Aorta (tissue), 5 donors: ENCODE measurements around the gene TYMP. TPM values are rescaled to one million over a fixed set of nuclear protein-coding genes. Genes with fewer than 3 reads are reported as not detected.
"Not testable (repeated sequence)": the region's sequence is repeated elsewhere in the genome, so short reads cannot be mapped to it uniquely, and the experiment has no call there.

Experiments
- ATAC-seq: fragments of 200-7000 bp; cut with Tn5 transposase; one replicate; pipeline ENCODE4 v1.9.1; 2022; ENCODE audit warnings: moderate library complexity; ENCODE audit not compliant: low FRiP score
- DNase-seq, 2 donors: peaks; one replicate each; pipeline ENCODE4 v3.0.0-alpha.2; 2020
- H3K27ac ChIP-seq, 2 donors: one replicate each; pipeline ENCODE4 v1.5.1; 2013; ENCODE audit warnings: low read length in 2 of 2, mild to moderate bottlenecking in 2 of 2, moderate library complexity in 2 of 2, control low read depth in 1 of 2, inconsistent platforms in 1 of 2, low read depth in 1 of 2
- H3K27me3 ChIP-seq, 2 donors: one replicate each; pipeline ENCODE4 v1.6.1; 2013; ENCODE audit warnings: control low read depth in 1 of 2, low read length in 1 of 2, mild to moderate bottlenecking in 1 of 2, moderate library complexity in 1 of 2; ENCODE audit not compliant: insufficient read depth in 2 of 2, control insufficient read depth in 1 of 2
- H3K36me3 ChIP-seq, 2 donors: one replicate each; pipeline ENCODE4 v1.6.1; 2013; ENCODE audit warnings: control low read depth in 1 of 2, low read length in 1 of 2, mild to moderate bottlenecking in 1 of 2; ENCODE audit not compliant: insufficient read depth in 2 of 2, control insufficient read depth in 1 of 2
- H3K4me1 ChIP-seq, 2 donors: one replicate each; pipeline ENCODE4 v1.6.1; 2013; ENCODE audit warnings: low read length in 2 of 2, control low read depth in 1 of 2, mild to moderate bottlenecking in 1 of 2, moderate library complexity in 1 of 2; ENCODE audit not compliant: insufficient read depth in 2 of 2, control insufficient read depth in 1 of 2
- H3K4me3 ChIP-seq, 2 donors: one replicate each; pipeline ENCODE4 v1.5.1; 2013; ENCODE audit warnings: low read length in 2 of 2, control low read depth in 1 of 2, mild to moderate bottlenecking in 1 of 2
- H3K9me3 ChIP-seq: one replicate; pipeline ENCODE4 v1.6.1; 2013; ENCODE audit warnings: mild to moderate bottlenecking, low read length; ENCODE audit not compliant: control insufficient read depth
- WGBS, 2 donors: extraction: QIAGEN DNeasy Blood & Tissue Kit; methylation state at CpG; one replicate each; pipeline ENCODE4 v1.1.7; 2013; 5-methylcytosine and 5-hydroxymethylcytosine counted together
- intact Hi-C, 2 donors: fragments of 100-400 bp; cut with DNase I; formaldehyde crosslinking; loops; one replicate each; pipeline versions ENCODE4 v1.14.2 to v1.15.0; 2022
- polyA plus RNA-seq, 2 donors: library from polyadenylated mRNA; stranded (reverse); fragments of 200-250 nt; gene quantifications; one replicate each; pipeline ENCODE4 v1.2.3, GENCODE V29; 2013
- total RNA-seq, 2 donors: library from RNA; stranded (reverse); fragmentation: NEBNext Ultra II Directional; extraction: Animal tissue kit (Norgen Biotek cat#: 25700); gene quantifications; one replicate each; pipeline ENCODE4 v1.2.1, GENCODE V29; 2021
- donor health status: healthy with polysubstance abuse.
- donor health status: Bipolar disorder and iron deficiency.
- donor health status: DM: no; HTN: no; CAD: no.
- donor health status: DM: no; HTN: no; CAD: no.
- donor health status: DM: yes; HTN: yes; CAD: no.

TYMP gene
- total and polyA plus RNA-seq, 4 donors: 37.7 to 99.2 (median 57.7) TPM

- DNase-seq (peak in 1 of 2 donors; percentile 27), ATAC-seq (no peak)
- H3K4me3 ChIP-seq: no peak overlapping the region
- no peaks in the 10 kb centered on the region for H3K27me3 ChIP-seq
- WGBS, 2 donors: 89 to 91% methylated on average over 7 of the region's 8 CpGs
- H3K27ac ChIP-seq: no peak overlapping the region
- H3K4me1 ChIP-seq: no peaks in the 10 kb centered on the region
- no peaks in the 10 kb centered on the region for H3K36me3 ChIP-seq
- intact Hi-C loops: no loop called here
- H3K9me3 ChIP-seq: no peaks in the 10 kb centered on the region
Measured at GRCh38 chr22:50535113-50535512, 5.3 kb upstream of the TYMP start.

- H3K36me3 ChIP-seq, H3K4me1 ChIP-seq, H3K27ac ChIP-seq, H3K9me3 ChIP-seq, ATAC-seq, H3K4me3 ChIP-seq, H3K27me3 ChIP-seq, intact Hi-C loops: not testable (repeated sequence)
- DNase-seq: peak; percentile 62 to 82
- 56 to 62% methylated on average over 21 of the region's 21 CpGs for WGBS, 2 donors
Measured at GRCh38 chr22:50533856-50534711, 4.3 kb upstream of the TYMP start.

GRCh38 chr22:50532824-50533796 is 3.3 kb upstream of the TYMP start:
- DNase-seq (peak in 1 of 2 donors; percentile 51), ATAC-seq (no peak)
- no peaks in the 10 kb centered on the region for H3K27me3 ChIP-seq
- 75 to 79% methylated on average over 19 of the region's 19 CpGs for WGBS, 2 donors
- no peak overlapping the region for H3K4me3 ChIP-seq
- no peaks in the 10 kb centered on the region for H3K9me3 ChIP-seq
- no peaks in the 10 kb centered on the region for H3K4me1 ChIP-seq
- H3K27ac ChIP-seq: no peak overlapping the region
- H3K36me3 ChIP-seq: no peaks in the 10 kb centered on the region
- intact Hi-C loops: no loop called here

DNA sequence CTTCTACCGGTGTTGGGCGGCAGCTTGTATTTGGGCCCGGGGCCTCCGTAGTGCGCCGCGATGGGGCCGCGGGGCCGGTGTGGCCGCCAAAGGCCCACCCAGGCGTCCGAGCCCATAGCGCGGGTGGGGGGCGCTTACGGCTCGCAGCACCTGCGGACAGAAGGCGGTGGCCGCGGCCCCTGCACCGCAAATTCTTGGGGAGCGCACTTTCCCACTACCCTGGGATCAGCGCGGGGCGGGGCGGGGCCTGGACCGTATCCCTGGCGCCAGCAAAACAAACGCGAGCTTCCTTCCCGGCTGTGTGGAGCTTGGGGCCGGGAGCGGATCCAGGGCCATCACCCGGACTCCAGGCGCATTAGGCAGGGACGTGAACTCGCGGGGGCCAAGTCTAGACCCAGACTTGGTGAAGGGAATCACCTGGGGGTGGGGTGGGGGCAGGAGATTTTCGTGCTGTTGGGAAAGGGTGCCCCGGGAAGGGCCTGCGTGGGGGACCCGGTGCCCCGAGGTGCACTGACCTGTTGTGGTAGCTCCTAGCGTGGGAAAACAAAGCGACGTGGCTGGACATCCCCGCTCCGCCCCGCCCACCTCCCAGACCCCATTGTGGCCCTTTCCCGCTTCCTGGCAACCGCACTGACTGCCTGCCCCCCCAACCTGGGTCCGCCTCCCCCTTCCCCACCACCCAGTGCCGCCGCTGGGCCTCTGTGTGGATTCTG is 2.3 kb upstream of the TYMP start:
- ATAC-seq (peak; percentile 72), DNase-seq (peak; percentile 90 to 92)
- WGBS, 2 donors: 2 to 3% methylated on average over 44 to 56 of the region's 56 CpGs
- no peaks in the 10 kb centered on the region for H3K9me3 ChIP-seq
- H3K36me3 ChIP-seq: no peaks in the 10 kb centered on the region
- intact Hi-C loops: no loop called here
- no peaks in the 10 kb centered on the region for H3K27me3 ChIP-seq
- H3K4me1 ChIP-seq: no peaks in the 10 kb centered on the region
- peak overlapping the region in 1 of 2 donors; percentile 18 for H3K4me3 ChIP-seq
- no peak overlapping the region for H3K27ac ChIP-seq

DNA sequence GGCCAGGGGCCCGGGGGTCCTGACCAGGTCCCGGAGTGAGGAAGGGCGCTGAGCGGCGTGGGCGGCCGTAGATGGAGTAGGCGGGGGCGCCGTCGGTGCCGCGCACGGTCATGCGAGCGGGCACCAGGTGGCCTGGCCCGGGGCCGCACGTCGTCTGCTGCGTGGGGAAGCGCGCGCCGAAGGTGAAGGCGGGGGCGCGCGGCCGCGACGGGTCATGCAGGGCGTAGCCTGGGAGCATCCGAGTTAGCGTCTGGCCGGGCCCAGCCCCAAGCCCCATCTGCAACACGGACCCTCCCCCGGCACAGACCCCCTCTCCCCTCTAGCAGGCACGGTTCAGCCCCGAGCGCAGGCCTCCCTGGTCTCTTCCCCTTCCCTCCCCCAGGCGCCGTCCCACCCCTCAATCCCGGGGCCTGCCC is 1.7 kb upstream of the TYMP start:
- DNase-seq: peak; percentile 83 to 86
- ATAC-seq: peak; percentile 44
- Histone ChIP-seq H3K4me3 (peak overlapping the region in 1 of 2 donors; percentile 18), H3K4me1 (no peaks in the 10 kb centered on the region), H3K27me3 (no peaks in the 10 kb centered on the region), H3K9me3 (no peaks in the 10 kb centered on the region), H3K36me3 (no peaks in the 10 kb centered on the region), H3K27ac (no peak overlapping the region)
- intact Hi-C loops: no loop called here
- 1 to 2% methylated on average over 40 to 44 of the region's 44 CpGs for WGBS, 2 donors

DNA sequence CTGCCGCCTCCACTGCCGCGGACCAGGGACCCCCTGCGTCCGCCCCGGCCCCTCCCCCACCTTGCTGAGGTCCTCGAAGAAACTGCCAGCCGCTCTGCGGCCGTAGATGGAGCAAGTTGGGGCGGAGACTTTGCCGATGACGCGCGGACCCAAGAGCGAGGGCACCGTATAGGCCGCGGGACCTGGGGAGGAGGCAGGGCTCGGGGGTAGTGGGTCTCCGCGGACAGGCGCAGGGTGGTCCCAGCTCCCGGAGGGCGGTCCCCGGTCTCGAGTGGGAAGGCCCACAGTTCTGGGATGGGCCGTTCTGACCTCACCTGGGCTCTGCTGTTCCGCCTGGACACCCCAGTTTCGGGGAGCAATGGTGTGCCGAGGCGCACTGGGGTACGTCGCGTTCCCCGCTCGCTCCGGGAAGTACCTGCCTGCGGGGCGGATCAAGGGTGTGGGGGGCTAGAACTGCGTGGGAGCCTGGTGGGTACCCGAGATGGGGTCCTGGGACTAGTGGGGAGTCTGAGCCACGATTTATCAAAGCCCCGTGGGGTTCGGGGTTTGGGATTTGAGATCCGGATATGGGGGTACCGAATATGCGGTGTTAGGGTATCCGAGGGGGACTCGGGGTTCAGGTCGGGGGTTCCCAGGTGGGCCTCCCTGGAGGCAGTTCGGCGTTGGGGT is 1.2 kb upstream of the TYMP start:
- intact Hi-C loops: no loop called here
- 6 to 7% methylated on average over 53 of the region's 53 CpGs for WGBS, 2 donors
- no peaks in the 10 kb centered on the region for H3K27me3 ChIP-seq

GRCh38 chr22:50530580-50530876 is 716 bp upstream of the TYMP start:
- intact Hi-C loops: no loop called here
- H3K4me1 ChIP-seq: no peaks in the 10 kb centered on the region
- WGBS, 2 donors: 1 to 3% methylated on average over 21 of the region's 21 CpGs
- H3K9me3 ChIP-seq: no peaks in the 10 kb centered on the region
- ATAC-seq (no peak), DNase-seq (no peak)
- H3K27me3 ChIP-seq: no peaks in the 10 kb centered on the region
- H3K4me3 ChIP-seq: no peak overlapping the region
- H3K36me3 ChIP-seq: no peaks in the 10 kb centered on the region
- no peak overlapping the region for H3K27ac ChIP-seq

More for the DNA sequence above, 1.2 kb upstream of the TYMP start:
- Histone ChIP-seq H3K4me3 (no peak overlapping the region), H3K9me3 (no peaks in the 10 kb centered on the region), H3K36me3 (no peaks in the 10 kb centered on the region), H3K27ac (no peak overlapping the region), H3K4me1 (no peaks in the 10 kb centered on the region)
- peak; percentile 79 for ATAC-seq
- DNase-seq: peak; percentile 95 to 96

GRCh38 chr22:50529416-50529896 is 356 bp downstream of the TYMP start:
- Histone ChIP-seq H3K27ac (no peak overlapping the region), H3K36me3 (no peaks in the 10 kb centered on the region), H3K9me3 (no peaks in the 10 kb centered on the region), H3K4me3 (no peak overlapping the region), H3K27me3 (no peaks in the 10 kb centered on the region), H3K4me1 (no peaks in the 10 kb centered on the region)
- ATAC-seq (no peak), DNase-seq (peak; percentile 80 to 86)
- 12 to 17% methylated on average over 32 to 50 of the region's 50 CpGs for WGBS, 2 donors
- intact Hi-C loops: loop anchor here in 1 of 2 donors (5.0 kb wide), 1 partner anchor 33 kb away; the partner anchor contains the start of gene SYCE3
